HG02973 (cell line): ENCODE results near the gene SNRPB.

Source experiments
- ATAC-seq: cut with Tn5 transposase; IDR thresholded peaks from one replicate; pipeline ENCODE4 v1.9.1; 2021; ENCODE audit warnings: moderate library complexity; ENCODE audit not compliant: unreplicated experiment

The SNRPB gene

GRCh38 chr20:2475850-2476741 is 5.5 kb upstream of the SNRPB start:
- no peak for ATAC-seq

- ATAC-seq, result no peak
Observed at GRCh38 chr20:2473516-2473915, 2.9 kb upstream of the SNRPB start.

GRCh38 chr20:2469991-2470422 is 582 bp downstream of the SNRPB start:
- peak; percentile 24 for ATAC-seq

- ATAC-seq, result no peak
Observed at GRCh38 chr20:2468581-2469407, 1.8 kb downstream of the SNRPB start.

GRCh38 chr20:2467412-2467811 is 3.2 kb downstream of the SNRPB start:
- ATAC-seq, result no peak

- ATAC-seq, result no peak
Observed at GRCh38 chr20:2465100-2465499, 5.5 kb downstream of the SNRPB start.

- ATAC-seq, result no peak
Observed at GRCh38 chr20:2463616-2464365, 6.8 kb downstream of the SNRPB start.

GRCh38 chr20:2462484-2462883 is 8.1 kb downstream of the SNRPB start:
- no peak for ATAC-seq

GRCh38 chr20:2460752-2461424 is 9.7 kb downstream of the SNRPB start:
- no peak for ATAC-seq

- no peak for ATAC-seq
Observed at GRCh38 chr20:2459981-2460751, 10.4 kb downstream of the SNRPB start.

- ATAC-seq, result no peak
Observed at GRCh38 chr20:2458919-2459499, 11.6 kb downstream of the SNRPB start.

GRCh38 chr20:2455771-2456497 is 14.7 kb downstream of the SNRPB start:
- no peak for ATAC-seq

- ATAC-seq, result no peak
Observed at GRCh38 chr20:2453792-2454191, 16.8 kb downstream of the SNRPB start.

GRCh38 chr20:2451939-2452732 is 18.5 kb downstream of the SNRPB start:
- ATAC-seq, result no peak

GRCh38 chr20:2451422-2451821 is 19.2 kb downstream of the SNRPB start:
- ATAC-seq, result no peak

GRCh38 chr20:2449386-2449785 is 21.2 kb downstream of the SNRPB start:
- ATAC-seq, result no peak

GRCh38 chr20:2446845-2447244 is 23.7 kb downstream of the SNRPB start:
- ATAC-seq, result no peak

- ATAC-seq, result no peak
Observed at GRCh38 chr20:2431185-2431584, 39.4 kb downstream of the SNRPB start.
